ENCODE results near the gene TTLL9.

The TTLL9 gene

DNA sequence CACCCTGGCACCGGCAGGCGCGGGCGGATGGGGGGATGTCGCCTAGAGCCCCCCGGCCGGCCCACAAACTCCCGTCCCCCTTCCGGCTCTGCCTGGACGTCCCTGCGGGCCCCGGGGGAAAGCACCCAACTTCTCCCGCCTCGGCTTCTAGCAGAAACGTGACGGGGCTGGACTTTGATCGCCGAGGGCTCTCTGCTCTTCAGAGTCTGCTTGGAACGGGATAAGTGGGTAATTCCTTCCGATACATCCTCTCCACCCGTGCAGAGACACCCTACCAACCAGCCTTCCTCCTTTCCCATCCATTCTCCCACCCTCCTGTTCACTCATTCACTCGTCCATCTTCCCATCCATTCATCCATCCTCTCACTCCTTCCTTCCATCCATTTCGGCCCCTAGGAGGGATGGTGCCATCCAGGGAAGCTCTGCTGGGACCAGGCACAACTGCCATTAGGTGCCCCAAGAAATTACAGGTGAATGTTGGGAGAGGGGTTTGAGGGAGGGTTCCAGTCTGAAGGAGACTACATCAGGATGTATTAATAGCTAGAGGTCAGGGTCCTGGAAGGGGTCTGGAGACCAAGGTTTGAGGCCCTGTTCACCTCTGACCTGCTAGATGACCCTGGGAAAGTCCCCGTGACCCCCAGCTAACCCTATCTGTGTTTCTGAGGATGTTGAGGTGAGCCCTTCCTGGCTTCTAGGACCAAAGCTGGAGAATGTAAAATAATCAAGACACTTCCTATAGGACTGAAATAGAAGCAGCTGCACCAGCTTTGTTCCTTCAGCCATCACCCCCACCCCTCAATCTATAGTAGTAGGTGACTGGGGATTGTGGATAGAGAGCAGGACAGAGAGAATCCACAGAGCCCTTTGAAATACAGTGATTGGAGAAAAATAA is 538 bp downstream of the TTLL9 start:
- no peak overlapping the region for H2BK120ac ChIP-seq (ENCODE audit: low read depth, low read length)
- peak overlapping the region; percentile 68 to 76 for H3K4me3 ChIP-seq (ENCODE audit: low read length in 2 of 2)
- H3K9ac ChIP-seq (ENCODE audit: low read depth, low read length, poor library complexity): peak overlapping the region; percentile 94
- no peak overlapping the region for H3K14ac ChIP-seq (ENCODE audit: low read length)
- no peak overlapping the region for H2BK15ac ChIP-seq (ENCODE audit: low read length)
- H2AFZ ChIP-seq (ENCODE audit: low read length): peak overlapping the region; percentile 89
- H3K4me1 ChIP-seq (ENCODE audit: control insufficient read depth in 2 of 2, insufficient read depth in 1 of 2, low read depth in 1 of 2, low read length in 2 of 2): peaks cover 5 to 12% of the 10 kb centered on the region in 2 donors
- H2BK12ac ChIP-seq (ENCODE audit: low read length): no peak overlapping the region
- H4K8ac ChIP-seq (ENCODE audit: low read depth, low read length): no peak overlapping the region
- H3K36me3 ChIP-seq (replicated peaks in 1 of 2; ENCODE audit: control insufficient read depth in 2 of 2, insufficient read depth in 2 of 2, low read length in 2 of 2): peaks cover 0 to 29% of the 10 kb centered on the region in 2 donors
- DNase-seq (ENCODE audit: low spot score): no peak
- peak overlapping the region; percentile 31 for H2BK5ac ChIP-seq (ENCODE audit: low read length)
- H3K18ac ChIP-seq (ENCODE audit: low read length): peak overlapping the region; percentile 93
- peaks cover 0 to 1% of the 10 kb centered on the region in 2 donors for H3K9me3 ChIP-seq (replicated peaks in 1 of 2; ENCODE audit: control insufficient read depth in 2 of 2, insufficient read depth in 1 of 2, low read depth in 1 of 2, low read length in 2 of 2)
- H3K27ac ChIP-seq (replicated peaks; ENCODE audit: low read length): no peak overlapping the region
- H3K4ac ChIP-seq (ENCODE audit: low read length): no peak overlapping the region
- WGBS, 2 donors (ENCODE audit: extremely low coverage in 2 of 2, insufficient read length in 2 of 2, insufficient replicate concordance in 1 of 2): 100% methylated on average over 1 of the region's 24 CpGs; no CpG with 5 or more reads in 1 of the 2 donors
- H3K23ac ChIP-seq (ENCODE audit: low read depth, low read length, poor library complexity): peak overlapping the region; percentile 92
- peak overlapping the region; percentile 77 for H2AK5ac ChIP-seq (ENCODE audit: low read depth, low read length)
- H3K4me2 ChIP-seq (ENCODE audit: insufficient read depth, low read length, poor library complexity, severe bottlenecking): peak overlapping the region; percentile 98
- H3K27me3 ChIP-seq (ENCODE audit: control insufficient read depth in 3 of 3, insufficient read depth in 3 of 3, low read depth in 1 of 3, low read length in 3 of 3): peaks cover 0 to 30% (median 5%) of the 10 kb centered on the region in 3 experiments
- no peaks in the 10 kb centered on the region for H3K79me1 ChIP-seq (ENCODE audit: low read depth, low read length)
- H4K91ac ChIP-seq (ENCODE audit: low read depth, low read length, poor library complexity): no peak overlapping the region

DNA sequence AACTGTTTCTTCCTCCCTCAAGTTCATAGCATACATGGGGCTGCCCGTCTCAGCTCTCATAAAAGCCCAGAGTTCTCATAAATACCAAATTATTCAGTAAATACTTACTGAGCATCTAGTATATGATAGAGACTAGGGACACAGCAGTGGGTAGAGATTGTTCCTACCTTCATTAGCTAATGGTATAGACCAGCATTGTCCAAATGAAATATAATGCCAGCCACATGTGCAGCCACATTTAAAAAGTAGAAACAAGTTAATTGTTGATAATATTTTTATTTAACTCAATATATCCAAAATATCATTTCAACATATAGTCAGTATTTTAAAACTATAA is 1.2 kb downstream of the TTLL9 start:
- H3K14ac ChIP-seq (ENCODE audit: low read length): no peak overlapping the region
- no peak overlapping the region for H2BK12ac ChIP-seq (ENCODE audit: low read length)
- no peak overlapping the region for H2BK15ac ChIP-seq (ENCODE audit: low read length)
- no peaks in the 10 kb centered on the region for H3K79me1 ChIP-seq (ENCODE audit: low read depth, low read length)
- no peak overlapping the region for H2BK120ac ChIP-seq (ENCODE audit: low read depth, low read length)
- H3K27me3 ChIP-seq (ENCODE audit: control insufficient read depth in 3 of 3, insufficient read depth in 3 of 3, low read depth in 1 of 3, low read length in 3 of 3): peaks cover 0 to 30% (median 5%) of the 10 kb centered on the region in 3 experiments
- no peak overlapping the region for H2AFZ ChIP-seq (ENCODE audit: low read length)
- H3K9me3 ChIP-seq (replicated peaks in 1 of 2; ENCODE audit: control insufficient read depth in 2 of 2, insufficient read depth in 1 of 2, low read depth in 1 of 2, low read length in 2 of 2): peaks cover 0 to 1% of the 10 kb centered on the region in 2 donors
- H3K27ac ChIP-seq (replicated peaks; ENCODE audit: low read length): no peak overlapping the region
- no peak overlapping the region for H3K23ac ChIP-seq (ENCODE audit: low read depth, low read length, poor library complexity)
- no peak overlapping the region for H4K91ac ChIP-seq (ENCODE audit: low read depth, low read length, poor library complexity)
- H2BK5ac ChIP-seq (ENCODE audit: low read length): no peak overlapping the region
- H3K18ac ChIP-seq (ENCODE audit: low read length): no peak overlapping the region
- H3K9ac ChIP-seq (ENCODE audit: low read depth, low read length, poor library complexity): no peak overlapping the region
- no peak for DNase-seq (ENCODE audit: low spot score)
- H2AK5ac ChIP-seq (ENCODE audit: low read depth, low read length): no peak overlapping the region
- no CpG with 5 or more reads among the region's 1 CpG for WGBS, 2 donors (ENCODE audit: extremely low coverage in 2 of 2, insufficient read length in 2 of 2, insufficient replicate concordance in 1 of 2)
- peak overlapping the region in 1 of 2 donors; percentile 68 for H3K4me3 ChIP-seq (ENCODE audit: low read length in 2 of 2)
- H3K4me1 ChIP-seq (ENCODE audit: control insufficient read depth in 2 of 2, insufficient read depth in 1 of 2, low read depth in 1 of 2, low read length in 2 of 2): peaks cover 5 to 12% of the 10 kb centered on the region in 2 donors
- no peak overlapping the region for H4K8ac ChIP-seq (ENCODE audit: low read depth, low read length)
- peaks cover 0 to 23% of the 10 kb centered on the region in 2 donors for H3K36me3 ChIP-seq (replicated peaks in 1 of 2; ENCODE audit: control insufficient read depth in 2 of 2, insufficient read depth in 2 of 2, low read length in 2 of 2)
- no peak overlapping the region for H3K4me2 ChIP-seq (ENCODE audit: insufficient read depth, low read length, poor library complexity, severe bottlenecking)
- no peak overlapping the region for H3K4ac ChIP-seq (ENCODE audit: low read length)

DNA sequence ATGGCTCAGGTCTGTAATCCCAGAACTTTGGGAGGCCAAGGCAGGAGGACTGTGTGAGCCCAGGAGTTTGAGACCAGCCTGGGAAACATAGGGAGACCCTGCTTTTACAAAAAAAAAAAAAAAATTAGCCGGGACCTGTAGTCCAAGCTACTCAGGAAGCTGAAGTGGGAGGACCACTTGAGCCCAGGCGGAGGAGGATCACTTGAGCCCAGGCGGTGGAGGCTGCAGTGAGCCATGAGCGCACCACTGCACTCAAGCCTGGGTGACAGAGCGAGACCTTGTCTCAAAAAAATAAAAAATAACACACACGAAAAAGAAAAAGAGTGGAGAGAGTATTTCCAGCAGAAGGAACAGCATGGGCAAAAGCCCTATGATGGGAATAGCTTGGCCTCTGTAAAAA is 2.0 kb downstream of the TTLL9 start:
- no peak overlapping the region for H3K4me2 ChIP-seq (ENCODE audit: insufficient read depth, low read length, poor library complexity, severe bottlenecking)
- no peak overlapping the region for H2BK12ac ChIP-seq (ENCODE audit: low read length)
- H3K4me1 ChIP-seq (ENCODE audit: control insufficient read depth in 2 of 2, insufficient read depth in 1 of 2, low read depth in 1 of 2, low read length in 2 of 2): peaks cover 5 to 12% of the 10 kb centered on the region in 2 donors
- H3K27ac ChIP-seq (replicated peaks; ENCODE audit: low read length): no peak overlapping the region
- no peak overlapping the region for H2BK5ac ChIP-seq (ENCODE audit: low read length)
- no peak overlapping the region for H3K4me3 ChIP-seq (ENCODE audit: low read length in 2 of 2)
- H4K91ac ChIP-seq (ENCODE audit: low read depth, low read length, poor library complexity): no peak overlapping the region
- no peak overlapping the region for H2BK15ac ChIP-seq (ENCODE audit: low read length)
- H2AK5ac ChIP-seq (ENCODE audit: low read depth, low read length): no peak overlapping the region
- no peak overlapping the region for H2AFZ ChIP-seq (ENCODE audit: low read length)
- H3K18ac ChIP-seq (ENCODE audit: low read length): no peak overlapping the region
- no peak overlapping the region for H4K8ac ChIP-seq (ENCODE audit: low read depth, low read length)
- no peak overlapping the region for H2BK120ac ChIP-seq (ENCODE audit: low read depth, low read length)
- no peak for DNase-seq (ENCODE audit: low spot score)
- no peak overlapping the region for H3K9ac ChIP-seq (ENCODE audit: low read depth, low read length, poor library complexity)
- H3K9me3 ChIP-seq (replicated peaks in 1 of 2; ENCODE audit: control insufficient read depth in 2 of 2, insufficient read depth in 1 of 2, low read depth in 1 of 2, low read length in 2 of 2): peaks cover 0 to 1% of the 10 kb centered on the region in 2 donors
- peaks cover 0 to 17% of the 10 kb centered on the region in 2 donors for H3K36me3 ChIP-seq (replicated peaks in 1 of 2; ENCODE audit: control insufficient read depth in 2 of 2, insufficient read depth in 2 of 2, low read length in 2 of 2)
- no peak overlapping the region for H3K4ac ChIP-seq (ENCODE audit: low read length)
- no CpG with 5 or more reads among the region's 6 CpGs for WGBS, 2 donors (ENCODE audit: extremely low coverage in 2 of 2, insufficient read length in 2 of 2, insufficient replicate concordance in 1 of 2)
- H3K79me1 ChIP-seq (ENCODE audit: low read depth, low read length): no peaks in the 10 kb centered on the region
- H3K14ac ChIP-seq (ENCODE audit: low read length): no peak overlapping the region
- no peak overlapping the region for H3K23ac ChIP-seq (ENCODE audit: low read depth, low read length, poor library complexity)
- H3K27me3 ChIP-seq (ENCODE audit: control insufficient read depth in 3 of 3, insufficient read depth in 3 of 3, low read depth in 1 of 3, low read length in 3 of 3): peaks cover 0 to 30% (median 5%) of the 10 kb centered on the region in 3 experiments

DNA sequence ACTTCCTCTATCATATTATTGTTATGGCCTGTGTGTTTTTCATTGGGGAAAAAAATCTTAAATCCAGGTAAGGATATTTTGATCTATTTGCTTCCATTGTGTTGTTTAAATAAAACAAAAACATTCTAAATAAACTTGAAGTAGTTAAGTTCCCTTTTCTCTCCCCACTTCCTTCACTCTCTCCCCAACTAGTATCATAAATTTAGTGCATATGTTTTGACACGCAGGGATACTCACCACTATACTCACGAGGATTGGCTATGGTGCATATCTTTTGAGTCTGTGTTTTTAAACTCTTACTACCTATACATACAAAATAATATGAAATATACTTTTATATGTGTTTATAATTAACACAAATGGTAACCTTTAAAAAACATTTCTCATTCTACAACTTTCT is 5.2 kb downstream of the TTLL9 start:
- peaks cover 0 to 3% of the 10 kb centered on the region in 2 donors for H3K4me1 ChIP-seq (ENCODE audit: control insufficient read depth in 2 of 2, insufficient read depth in 1 of 2, low read depth in 1 of 2, low read length in 2 of 2)
- H3K27me3 ChIP-seq (ENCODE audit: control insufficient read depth in 3 of 3, insufficient read depth in 3 of 3, low read depth in 1 of 3, low read length in 3 of 3): peaks cover 0 to 11% (median 2%) of the 10 kb centered on the region in 3 experiments
- no peak overlapping the region for H2BK5ac ChIP-seq (ENCODE audit: low read length)
- no peak overlapping the region for H4K8ac ChIP-seq (ENCODE audit: low read depth, low read length)
- DNase-seq (ENCODE audit: low spot score): no peak
- no peak overlapping the region for H2BK12ac ChIP-seq (ENCODE audit: low read length)
- peaks cover 0 to 1% of the 10 kb centered on the region in 2 donors for H3K9me3 ChIP-seq (replicated peaks in 1 of 2; ENCODE audit: control insufficient read depth in 2 of 2, insufficient read depth in 1 of 2, low read depth in 1 of 2, low read length in 2 of 2)
- no peak overlapping the region for H2BK120ac ChIP-seq (ENCODE audit: low read depth, low read length)
- no CpG with 5 or more reads among the region's 2 CpGs for WGBS, 2 donors (ENCODE audit: extremely low coverage in 2 of 2, insufficient read length in 2 of 2, insufficient replicate concordance in 1 of 2)
- peaks cover 0 to 20% of the 10 kb centered on the region in 2 donors for H3K36me3 ChIP-seq (replicated peaks in 1 of 2; ENCODE audit: control insufficient read depth in 2 of 2, insufficient read depth in 2 of 2, low read length in 2 of 2)
- H3K4ac ChIP-seq (ENCODE audit: low read length): no peak overlapping the region
- H3K79me1 ChIP-seq (ENCODE audit: low read depth, low read length): no peaks in the 10 kb centered on the region
- H3K18ac ChIP-seq (ENCODE audit: low read length): no peak overlapping the region
- H2AFZ ChIP-seq (ENCODE audit: low read length): no peak overlapping the region
- H2AK5ac ChIP-seq (ENCODE audit: low read depth, low read length): no peak overlapping the region
- H3K14ac ChIP-seq (ENCODE audit: low read length): no peak overlapping the region
- H3K27ac ChIP-seq (replicated peaks; ENCODE audit: low read length): no peak overlapping the region
- H2BK15ac ChIP-seq (ENCODE audit: low read length): no peak overlapping the region
- H3K4me2 ChIP-seq (ENCODE audit: insufficient read depth, low read length, poor library complexity, severe bottlenecking): no peak overlapping the region
- H4K91ac ChIP-seq (ENCODE audit: low read depth, low read length, poor library complexity): no peak overlapping the region
- H3K4me3 ChIP-seq (ENCODE audit: low read length in 2 of 2): no peak overlapping the region
- no peak overlapping the region for H3K23ac ChIP-seq (ENCODE audit: low read depth, low read length, poor library complexity)
- no peak overlapping the region for H3K9ac ChIP-seq (ENCODE audit: low read depth, low read length, poor library complexity)

Measured in neuronal stem cell (in vitro differentiated cells).